ENCODE data around the gene GPR149.
"Not testable (repeated sequence)": the region's sequence is repeated elsewhere in the genome, so short reads cannot be mapped to it uniquely, and the experiment has no call there.

Gene GPR149
- total RNA-seq: 0 to 1.5 (median 0) reads per million in 17 experiments

GRCh38 chr3:154430014-154430413 is at the start of gene GPR149:
GPR149 (minus strand) TSS chr3:154430190; CDS start chr3:154429615, 575 bp downstream.
- no peak for DNase-seq

DNA sequence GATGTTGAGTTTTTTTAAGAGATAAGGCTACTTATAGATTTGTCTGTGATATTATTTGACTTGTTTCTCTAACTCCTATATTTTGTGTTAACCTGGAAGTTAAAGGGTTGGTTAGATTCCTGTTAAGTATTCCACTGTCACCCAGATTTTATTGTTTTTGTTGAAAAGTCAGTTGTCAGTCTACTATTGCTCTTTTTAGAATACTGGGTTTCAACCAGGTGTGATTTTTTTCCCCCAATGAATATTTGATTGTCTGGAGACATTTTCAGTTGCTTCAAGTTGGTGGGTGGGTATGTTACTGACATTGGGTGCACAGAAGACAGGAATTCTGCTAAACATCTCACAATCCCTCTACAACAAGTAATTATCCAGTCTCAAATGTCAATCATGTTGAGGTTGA is 43.8 kb upstream of the GPR149 start:
- no peak for DNase-seq

DNA sequence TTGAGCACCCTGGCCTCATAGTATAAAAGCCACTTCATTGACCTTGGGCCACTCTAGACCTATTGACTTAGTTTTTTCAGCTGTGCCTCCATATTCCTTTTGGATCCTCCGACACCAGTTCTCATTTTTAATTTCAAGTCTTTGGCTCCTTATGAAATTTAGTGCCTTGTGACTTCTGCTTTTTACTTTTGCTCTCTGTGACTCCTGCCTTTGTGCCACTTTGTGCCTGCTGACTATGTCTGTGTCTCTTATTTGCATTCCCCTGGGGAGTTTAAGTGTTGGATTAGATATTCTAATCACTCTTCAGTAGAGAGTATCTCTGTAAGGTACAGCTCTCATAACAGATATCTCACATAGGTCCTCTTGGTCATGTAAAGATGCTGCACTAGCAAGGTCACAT is 39.6 kb upstream of the GPR149 start:
- peak in 1 of 4 experiments; percentile 9 for DNase-seq

DNA sequence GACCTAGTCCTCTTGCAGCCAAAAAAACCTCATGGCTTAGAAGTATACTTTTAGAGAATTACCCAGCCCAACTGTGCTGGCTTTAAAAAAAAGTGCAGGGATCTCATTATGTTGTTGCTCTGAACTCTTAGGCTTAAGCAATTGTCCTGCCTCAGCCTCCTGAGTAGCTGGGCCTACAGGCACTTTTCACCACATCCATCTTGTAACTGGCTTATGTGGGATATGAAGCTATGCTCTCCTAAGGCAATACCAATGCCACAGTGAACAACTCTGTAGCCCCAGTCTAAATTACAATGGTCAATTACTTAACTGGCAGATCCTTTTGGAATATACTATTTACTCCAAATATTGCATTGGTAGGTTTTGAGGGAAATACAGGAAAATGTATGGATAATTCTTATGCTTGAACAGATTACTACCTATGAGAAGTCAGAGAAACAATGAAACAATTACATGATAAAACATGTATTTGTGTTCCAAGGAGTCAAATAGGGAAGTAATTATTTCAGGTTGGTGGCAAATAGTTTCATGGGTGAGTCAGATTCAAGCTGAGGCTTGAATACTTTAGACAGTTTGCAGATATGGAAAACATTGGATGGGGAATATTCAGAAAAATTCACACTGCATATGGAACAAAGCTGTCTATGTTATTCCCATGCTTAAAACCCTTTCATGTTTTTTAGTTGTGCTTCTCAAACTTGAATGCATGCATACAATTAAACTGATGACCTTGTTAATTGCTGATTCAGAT is 34.6 kb upstream of the GPR149 start:
- DNase-seq: no peak

DNA sequence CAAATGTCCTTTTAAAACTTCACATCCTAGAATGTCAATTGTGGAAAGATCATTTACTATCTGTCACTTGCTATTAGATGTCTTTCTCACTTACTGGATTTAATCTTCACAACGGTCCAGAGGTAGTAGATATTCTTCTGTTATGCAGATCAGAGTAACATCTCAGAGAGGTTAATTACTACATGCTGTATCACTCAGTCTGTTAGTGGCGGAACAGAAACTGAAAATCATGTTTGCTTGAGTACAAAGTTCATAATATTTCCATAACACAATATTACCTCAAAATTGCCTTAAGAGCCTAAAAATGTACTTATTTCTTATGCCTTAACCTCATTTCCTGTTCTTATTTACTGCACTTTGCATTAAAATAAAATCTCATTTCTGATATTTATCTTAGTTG is 28.6 kb upstream of the GPR149 start:
- DNase-seq: no peak

GRCh38 chr3:154439081-154439480 is 9.1 kb upstream of the GPR149 start:
- not testable (repeated sequence) for DNase-seq

DNA sequence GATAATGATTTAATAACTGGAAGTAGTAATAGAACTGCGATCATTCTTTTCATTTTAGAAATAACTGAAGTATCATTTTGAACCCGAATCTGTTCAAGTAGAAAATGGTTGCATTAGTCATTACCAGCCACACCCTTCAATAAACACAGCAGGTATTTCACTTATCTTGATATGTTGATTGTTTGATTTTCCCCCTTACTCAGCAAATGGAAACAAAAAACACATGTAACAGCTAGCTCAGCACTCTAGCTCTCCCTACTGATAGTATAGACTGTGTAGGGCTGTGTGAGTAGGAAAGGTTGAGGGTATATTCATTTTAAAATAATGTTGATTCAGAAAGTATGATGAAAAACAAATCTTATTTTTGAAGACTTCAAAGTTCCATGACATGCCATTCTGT is 1.1 kb upstream of the GPR149 start:
- no peak for DNase-seq

DNA sequence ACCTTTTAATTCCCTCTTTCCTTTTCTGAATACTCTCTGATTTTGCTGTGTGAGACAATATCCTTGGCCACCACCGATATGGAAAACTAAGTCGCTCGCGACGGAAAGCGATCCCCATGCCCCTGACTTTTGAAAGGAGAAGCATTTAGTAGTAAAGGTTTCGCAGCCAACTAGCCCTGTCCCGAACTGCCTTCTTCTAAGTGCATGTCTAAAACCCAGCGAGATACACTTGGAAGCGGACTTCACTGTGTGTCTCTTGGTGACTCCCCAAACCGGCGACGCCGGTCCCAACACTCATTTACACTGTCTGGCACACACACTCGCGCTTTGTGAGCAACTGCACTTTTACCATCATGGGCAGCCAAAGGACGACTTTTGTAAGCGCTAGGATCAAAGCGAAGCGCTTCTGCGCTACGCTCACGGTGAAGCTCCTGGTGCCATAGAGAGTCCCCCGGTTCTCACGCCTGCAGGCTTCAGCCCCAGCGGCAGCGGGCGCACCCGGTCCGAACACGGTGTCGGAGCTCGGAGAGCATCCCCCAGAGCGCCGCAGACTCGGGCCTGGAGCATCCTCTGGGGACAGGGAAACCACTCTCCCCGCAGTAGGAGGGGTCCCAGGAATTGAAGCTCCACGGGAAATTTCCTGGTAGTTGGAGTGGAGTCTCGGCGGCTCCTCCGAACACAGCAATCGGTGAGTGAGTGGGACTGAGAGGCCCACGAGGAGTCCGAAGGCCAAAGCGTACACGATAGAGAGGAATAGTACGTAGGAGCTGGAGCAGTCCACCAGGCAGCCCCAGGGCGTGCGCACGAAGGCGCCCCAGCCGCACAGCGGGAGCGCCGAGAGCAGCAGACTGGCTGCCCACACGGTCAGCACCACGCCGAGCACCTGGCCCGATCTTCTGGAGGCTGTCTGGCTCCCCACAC is 1.4 kb downstream of the GPR149 start:
- peak in 1 of 4 experiments; percentile 12 for DNase-seq

GRCh38 chr3:154427685-154428285 is 2.2 kb downstream of the GPR149 start:
- peak in 2 of 4 experiments; percentile 3 to 12 for DNase-seq

DNA sequence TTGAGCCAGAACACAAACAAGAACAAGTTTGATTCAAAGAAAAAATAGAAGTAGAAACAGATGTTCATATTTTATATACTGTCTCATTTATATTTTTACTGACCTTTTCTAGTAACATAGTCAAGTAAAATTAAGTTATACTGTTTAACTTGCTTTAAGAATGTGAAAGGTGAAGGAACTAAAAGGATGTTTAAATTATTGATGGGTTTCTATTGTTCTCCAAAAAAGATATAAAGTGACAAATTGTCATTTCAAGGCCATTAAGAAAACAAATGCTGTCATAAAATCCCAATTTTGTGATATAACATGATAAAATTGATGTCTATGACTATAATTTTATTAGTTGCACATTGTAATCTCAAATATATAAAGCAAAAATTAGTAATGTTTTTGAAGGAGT is 7.3 kb downstream of the GPR149 start:
- DNase-seq: no peak

DNA sequence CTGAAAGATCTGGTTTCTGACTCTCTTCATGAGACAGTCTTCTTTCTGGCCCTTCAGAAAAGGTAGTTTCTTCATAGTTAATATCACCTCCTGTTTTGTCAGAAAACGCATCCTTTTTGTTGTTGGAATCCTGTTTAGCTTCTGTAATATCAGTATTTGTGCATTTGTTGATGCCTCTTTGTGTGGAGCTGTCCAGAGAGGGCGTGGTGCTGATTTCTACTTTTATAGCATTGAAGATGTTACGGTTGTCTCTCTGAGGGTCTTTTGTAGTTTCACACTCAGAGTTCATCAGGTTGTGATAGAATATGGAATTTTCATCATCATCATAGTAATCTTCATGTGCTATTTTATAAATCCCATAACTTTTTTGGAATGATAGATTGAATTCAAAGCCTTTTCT is 8.9 kb downstream of the GPR149 start:
- peak in 2 of 4 experiments; percentile 22 to 32 for DNase-seq

DNA sequence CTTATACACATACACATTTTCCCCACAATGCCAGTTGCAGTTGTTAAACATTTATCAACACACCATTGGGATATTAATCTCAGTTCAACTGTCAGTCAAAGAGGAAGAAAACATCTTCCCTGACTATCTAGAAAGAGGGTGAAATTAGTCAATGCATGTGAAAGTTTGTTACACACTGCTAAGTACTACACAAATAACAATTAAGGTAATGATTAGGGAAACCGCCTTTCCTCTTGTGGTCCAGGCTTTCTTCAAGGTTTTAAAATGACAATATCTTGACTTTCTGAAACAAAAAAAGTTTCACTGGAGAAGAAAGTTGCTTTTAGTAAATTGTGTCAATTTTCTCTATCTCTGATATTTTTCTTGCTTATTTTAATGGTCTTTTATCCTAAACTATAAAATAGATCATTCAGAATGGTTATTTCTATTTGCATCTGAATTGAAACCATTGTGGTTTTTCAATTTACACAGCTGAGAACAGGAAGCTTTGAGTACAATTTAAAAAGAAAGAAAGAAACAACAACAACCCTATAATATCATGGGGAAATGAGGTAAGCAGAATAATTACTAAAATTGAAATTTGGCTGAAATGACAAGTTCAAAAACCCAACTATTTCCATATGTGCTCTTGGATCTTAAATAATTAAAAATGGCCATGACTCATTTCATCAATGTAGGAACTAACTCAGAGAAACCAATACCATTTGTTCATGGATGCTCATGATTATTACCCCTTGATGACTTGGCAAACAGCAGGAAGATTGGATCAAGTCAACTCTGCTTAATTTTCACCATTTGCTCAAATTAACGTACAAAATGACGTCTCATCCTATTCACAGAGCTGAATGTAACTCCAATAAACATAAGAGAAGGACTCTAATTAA is 31.7 kb downstream of the GPR149 start:
- no peak for DNase-seq

DNA sequence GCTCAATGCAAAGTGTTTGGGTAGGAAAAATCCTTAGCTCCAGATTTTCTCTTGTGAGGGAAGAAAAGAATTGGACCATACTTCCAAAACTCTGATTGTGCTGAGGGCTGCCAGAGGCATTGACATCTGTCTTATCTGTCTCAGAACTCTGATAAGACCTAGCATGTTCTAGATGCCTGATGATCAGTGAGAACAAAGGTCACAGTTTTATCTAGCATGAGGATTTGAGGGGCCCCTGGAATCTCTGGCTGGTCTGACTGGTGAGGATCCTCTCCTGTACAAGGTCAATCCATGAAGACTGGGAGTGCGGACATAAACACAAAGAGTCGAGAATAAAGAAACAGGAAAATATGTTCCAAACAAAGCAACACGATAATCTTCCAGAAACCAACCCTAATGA is 40.1 kb downstream of the GPR149 start:
- DNase-seq: no peak

GRCh38 chr3:154384479-154384878 is 45.5 kb downstream of the GPR149 start:
- no peak for DNase-seq

- no peak for DNase-seq
Measured at GRCh38 chr3:154378311-154378710, 51.7 kb downstream of the GPR149 start.

DNA sequence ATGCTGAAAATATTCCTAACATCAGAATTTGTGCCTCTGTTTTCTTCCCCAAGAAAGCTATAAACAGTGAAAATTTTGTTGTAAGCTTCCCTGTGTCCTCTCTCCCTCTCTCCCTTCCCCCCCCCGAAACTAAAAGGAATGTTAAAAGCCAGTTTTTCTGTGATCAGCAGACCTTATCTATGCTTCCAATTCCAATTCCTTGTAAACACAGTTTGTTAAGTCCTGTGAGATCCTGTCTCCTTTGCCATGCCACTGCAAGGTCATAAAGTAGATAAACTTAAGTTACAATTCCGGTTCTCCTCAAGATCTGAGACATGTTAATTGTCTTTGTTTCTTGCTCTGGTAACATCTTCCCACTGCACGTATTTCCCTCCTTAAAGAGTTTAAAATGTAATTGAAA is 62.8 kb downstream of the GPR149 start:
- DNase-seq: no peak

- DNase-seq: no peak
Measured at GRCh38 chr3:154364849-154365248, 65.1 kb downstream of the GPR149 start.

GRCh38 chr3:154361099-154361498 is 68.9 kb downstream of the GPR149 start:
- DNase-seq: no peak

DNA sequence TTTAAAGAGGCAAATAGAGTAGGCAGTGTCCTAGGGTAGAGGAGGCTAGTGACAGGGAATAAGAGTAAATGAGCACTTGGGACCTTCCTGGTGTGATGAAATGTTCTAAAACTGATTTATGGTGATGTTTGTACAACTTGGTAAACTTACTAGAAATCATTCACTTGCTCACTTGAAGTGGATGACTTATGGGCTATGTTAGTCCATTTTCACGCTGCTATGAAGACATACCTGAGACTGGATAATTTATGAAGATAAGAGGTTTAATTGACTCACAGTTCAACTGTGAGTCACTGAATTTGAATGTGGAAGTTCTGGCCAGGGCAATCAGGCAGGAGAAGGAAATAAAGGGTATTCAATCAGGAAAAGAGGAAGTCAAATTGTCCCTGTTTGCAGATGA is 74.0 kb downstream of the GPR149 start:
- DNase-seq: no peak

- no peak for DNase-seq
Measured at GRCh38 chr3:154349223-154349622, 80.8 kb downstream of the GPR149 start.

DNA sequence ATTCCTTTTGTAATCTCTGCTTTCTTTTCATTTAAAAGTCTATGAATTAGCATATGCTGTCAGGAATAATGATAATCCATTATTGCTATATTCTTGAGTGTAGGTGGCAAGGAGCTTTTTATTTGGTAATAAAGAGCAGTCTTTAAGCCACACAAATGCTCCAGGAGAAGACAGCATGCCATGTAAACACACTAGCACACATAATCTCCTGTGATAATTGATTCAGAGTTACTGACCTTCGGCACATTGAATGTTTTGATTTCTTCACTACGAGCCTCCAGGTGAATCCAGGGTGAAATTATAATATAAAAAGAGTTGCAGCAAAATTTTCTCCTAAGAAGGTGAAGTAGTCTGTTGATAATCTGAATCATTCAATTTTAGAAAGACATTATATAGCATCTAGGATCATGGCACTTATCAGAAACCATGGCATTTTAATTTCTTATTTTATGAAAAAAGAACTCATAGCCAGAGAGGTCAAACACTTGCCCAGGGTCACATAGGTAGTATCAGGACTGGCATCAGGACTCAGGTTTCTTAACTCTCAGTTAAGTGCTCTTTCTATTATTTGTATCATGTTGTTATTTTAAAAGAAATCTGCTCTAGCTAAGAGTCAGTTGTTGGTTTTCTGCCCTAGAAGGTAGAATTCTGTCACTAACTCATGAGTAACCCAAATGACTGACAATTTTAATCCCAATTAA is 84.4 kb downstream of the GPR149 start:
- no peak for DNase-seq

- DNase-seq: no peak
Measured at GRCh38 chr3:154338570-154338969, 91.4 kb downstream of the GPR149 start.
